ENCODE results near the gene RPL34. TPM values are rescaled to one million over a fixed set of nuclear protein-coding genes. Genes with fewer than 3 reads are reported as not detected.

The RPL34 gene
- total RNA-seq: 100 to 1,000 TPM; 286 to 803 (median 342) TPM

- peak; percentile 94 to 95 for TF ChIP-seq POLR2A (IDR thresholded peaks at IDR 0.05)
- no peak for TF ChIP-seq CTCF (IDR thresholded peaks at IDR 0.05)
- DNase-seq: peak; percentile 94 to 99 (median 97)
- peak within 1 kb of the TSS; percentile 53 to 90 (median 68) for H3K4me3 ChIP-seq
Measured at GRCh38 chr4:108620101-108620932, at the start of gene RPL34. Gene RPL34, plus strand, starts transcription at chr4:108620576. Its CDS starts 1,384 bp downstream, at chr4:108621960.

GRCh38 chr4:108570993-108571569 is 49.3 kb upstream of the RPL34 start:
- no peaks in the 10 kb centered on the region for H3K4me1 ChIP-seq
- no peaks in the 10 kb centered on the region for H3K9me3 ChIP-seq
- H3K27me3 ChIP-seq: no peaks in the 10 kb centered on the region
- TF ChIP-seq POLR2A (IDR thresholded peaks at IDR 0.05) (no peak), CTCF (IDR thresholded peaks at IDR 0.05) (no peak)
- H3K27ac ChIP-seq: no peak overlapping the region
- no peak overlapping the region for H3K4me3 ChIP-seq
- H3K36me3 ChIP-seq: no peaks in the 10 kb centered on the region
- DNase-seq: no peak

More at GRCh38 chr4:108620101-108620932, at the start of gene RPL34:
- H3K27ac ChIP-seq: peak within 1 kb of the TSS; percentile 76 to 90 (median 80)
- H3K4me1 ChIP-seq: peaks cover 0 to 22% (median 0%) of the 10 kb centered on the region in 4 donors
- no peaks in the 10 kb centered on the region for H3K27me3 ChIP-seq
- H3K36me3 ChIP-seq: peaks cover 0 to 36% (median 0%) of the 10 kb centered on the region in 3 donors
- H3K9me3 ChIP-seq: no peaks in the 10 kb centered on the region

- Histone ChIP-seq H3K27ac (no peak overlapping the region), H3K36me3 (no peaks in the 10 kb centered on the region), H3K9me3 (no peaks in the 10 kb centered on the region), H3K4me3 (no peak overlapping the region), H3K27me3 (no peaks in the 10 kb centered on the region), H3K4me1 (no peaks in the 10 kb centered on the region)
- TF ChIP-seq CTCF (IDR thresholded peaks at IDR 0.05) (no peak), POLR2A (IDR thresholded peaks at IDR 0.05) (no peak)
- DNase-seq: no peak
Measured at GRCh38 chr4:108574402-108574801, 46.0 kb upstream of the RPL34 start.

GRCh38 chr4:108581083-108581482 is 39.3 kb upstream of the RPL34 start:
- no peaks in the 10 kb centered on the region for H3K4me1 ChIP-seq
- DNase-seq: no peak
- TF ChIP-seq POLR2A (IDR thresholded peaks at IDR 0.05) (no peak), CTCF (IDR thresholded peaks at IDR 0.05) (no peak)

GRCh38 chr4:108586778-108587177 is 33.6 kb upstream of the RPL34 start:
- TF ChIP-seq CTCF (IDR thresholded peaks at IDR 0.05): no peak
- TF ChIP-seq POLR2A (IDR thresholded peaks at IDR 0.05): no peak
- Histone ChIP-seq H3K36me3 (no peaks in the 10 kb centered on the region), H3K27ac (no peak overlapping the region), H3K4me3 (no peak overlapping the region), H3K4me1 (no peaks in the 10 kb centered on the region), H3K9me3 (no peaks in the 10 kb centered on the region), H3K27me3 (no peaks in the 10 kb centered on the region)
- no peak for DNase-seq

More at GRCh38 chr4:108581083-108581482, 39.3 kb upstream of the RPL34 start:
- Histone ChIP-seq H3K4me3 (no peak overlapping the region), H3K27ac (no peak overlapping the region), H3K36me3 (no peaks in the 10 kb centered on the region), H3K27me3 (no peaks in the 10 kb centered on the region), H3K9me3 (no peaks in the 10 kb centered on the region)
